SKM-1 treated with dmso at 0.1 percent for 144 hours (cell line): ENCODE results near the gene CRY2.
"Not testable (repeated sequence)": the region's sequence is repeated elsewhere in the genome, so short reads cannot be mapped to it uniquely, and the experiment has no call there.

ENCODE experiments used
- DNase-seq: peaks from one replicate; lab custom pipeline; 2025; ENCODE audit not compliant: unreplicated experiment; lab: John Stamatoyannopoulos, UW

Gene CRY2

GRCh38 chr11:45811571-45812290, 35.5 kb upstream of the CRY2 start:
- no peak for DNase-seq

GRCh38 chr11:45812581-45813548, 34.4 kb upstream of the CRY2 start:
- DNase-seq, result no peak

GRCh38 chr11:45815747-45816146, 31.5 kb upstream of the CRY2 start:
- no peak for DNase-seq

- no peak for DNase-seq
Measured at GRCh38 chr11:45816614-45817013, 30.7 kb upstream of the CRY2 start.

- DNase-seq, result no peak
Measured at GRCh38 chr11:45817191-45817590, 30.1 kb upstream of the CRY2 start.

- no peak for DNase-seq
Measured at GRCh38 chr11:45818961-45819605, 28.2 kb upstream of the CRY2 start.

- no peak for DNase-seq
Measured at GRCh38 chr11:45820211-45820857, 26.9 kb upstream of the CRY2 start.

GRCh38 chr11:45826492-45826891, 20.8 kb upstream of the CRY2 start:
- not testable (repeated sequence) for DNase-seq

- DNase-seq, result no peak
Measured at GRCh38 chr11:45827123-45827522, 20.2 kb upstream of the CRY2 start.

GRCh38 chr11:45828996-45829395, 18.3 kb upstream of the CRY2 start:
- no peak for DNase-seq

GRCh38 chr11:45830596-45830995, 16.7 kb upstream of the CRY2 start:
- no peak for DNase-seq

GRCh38 chr11:45832811-45833441, 14.3 kb upstream of the CRY2 start:
- no peak for DNase-seq

- DNase-seq, result no peak
Measured at GRCh38 chr11:45833761-45834160, 13.5 kb upstream of the CRY2 start.

- DNase-seq, result peak; percentile 14
Measured at GRCh38 chr11:45834298-45834756, 12.9 kb upstream of the CRY2 start.

- no peak for DNase-seq
Measured at GRCh38 chr11:45839204-45839603, 8.1 kb upstream of the CRY2 start.

GRCh38 chr11:45840251-45840650, 7.0 kb upstream of the CRY2 start:
- DNase-seq, result not testable (repeated sequence)

- peak; percentile 70 for DNase-seq
Measured at GRCh38 chr11:45843158-45843924, 3.9 kb upstream of the CRY2 start.

GRCh38 chr11:45844822-45845578, 2.3 kb upstream of the CRY2 start:
- peak; percentile 26 for DNase-seq

GRCh38 chr11:45846174-45846675, 1.1 kb upstream of the CRY2 start:
- no peak for DNase-seq
